Brain microvascular endothelial cell (primary cell): ENCODE results near the gene TJP3.

Experiments used
- DNase-seq: peaks from one replicate; pipeline ENCODE4 v3.0.0-alpha.2; 2020
- H3K27ac ChIP-seq: fragments of 250-450 bp; sonication (Bioruptor Pico); 2 replicates; pipeline ENCODE4 v1.5.1; 2020; ENCODE audit warnings: mild to moderate bottlenecking, moderate library complexity
- H3K27me3 ChIP-seq: fragments of 250-450 bp; sonication (Bioruptor Pico); replicated peaks from 2 replicates; pipeline ENCODE4 v1.5.1; 2020; ENCODE audit warnings: mild to moderate bottlenecking
- H3K36me3 ChIP-seq: fragments of 250-450 bp; sonication (Bioruptor Pico); replicated peaks from 2 replicates; pipeline ENCODE4 v1.5.1; 2020; ENCODE audit warnings: mild to moderate bottlenecking
- H3K4me3 ChIP-seq: 2 replicates; pipeline ENCODE4 v1.5.1; 2011; ENCODE audit warnings: low read depth, mild to moderate bottlenecking, control low read depth, low read length, moderate library complexity
- CTCF ChIP-seq: IDR thresholded peaks from 2 replicates; pipeline ENCODE4 v1.5.1; 2011; ENCODE audit warnings: low read depth, mild to moderate bottlenecking, moderate library complexity, low read length, control low read depth, inconsistent platforms; ENCODE audit errors: missing control alignments
- in situ Hi-C: cut with HindIII; loops from 2 replicates; pipeline ENCODE4 v1.10.0; 2017; ENCODE audit warnings: low sequenced_read_pairs, low pct_ligation_motif_present

The TJP3 gene

GRCh38 chr19:3769494-3769893, 61.3 kb downstream of the TJP3 start:
- Histone ChIP-seq H3K27me3 (no peaks in the 10 kb centered on the region), H3K27ac (no peak overlapping the region), H3K4me3 (no peak overlapping the region), H3K36me3 (peaks cover 18% of the 10 kb centered on the region)
- DNase-seq = no peak
- TF ChIP-seq CTCF = no peak
- in situ Hi-C loops = no loop called here

GRCh38 chr19:3770136-3770999, 62.2 kb downstream of the TJP3 start:
- Histone ChIP-seq H3K27me3 (no peaks in the 10 kb centered on the region), H3K4me3 (no peak overlapping the region), H3K27ac (no peak overlapping the region), H3K36me3 (peaks cover 18% of the 10 kb centered on the region)
- DNase-seq = no peak
- TF ChIP-seq CTCF = no peak
- in situ Hi-C loops = no loop called here

- no peak overlapping the region for H3K27ac ChIP-seq
- H3K36me3 ChIP-seq = peaks cover 15% of the 10 kb centered on the region
- no peak overlapping the region for H3K4me3 ChIP-seq
- H3K27me3 ChIP-seq = no peaks in the 10 kb centered on the region
- no peak for TF ChIP-seq CTCF
- in situ Hi-C loops = no loop called here
- DNase-seq = no peak
These were observed 63.1 kb downstream of the TJP3 start for GRCh38 chr19:3771000-3771905.

- no peak within 1 kb of the TSS for H3K4me3 ChIP-seq
- no peak within 1 kb of the TSS for H3K27ac ChIP-seq
- TF ChIP-seq CTCF = no peak
- DNase-seq = no peak
- H3K27me3 ChIP-seq = no peaks in the 10 kb centered on the region
- H3K36me3 ChIP-seq = peaks cover 10% of the 10 kb centered on the region
- in situ Hi-C loops = no loop called here
These were observed 63.8 kb downstream of the TJP3 start, which contains the start of gene RAX2 for GRCh38 chr19:3771906-3772455. TSS of gene RAX2 (minus strand) at chr19:3772228. CDS start at chr19:3771742, 486 bp downstream.

GRCh38 chr19:3773814-3774515, 65.8 kb downstream of the TJP3 start:
- no peak for DNase-seq
- Histone ChIP-seq H3K27ac (no peak overlapping the region), H3K36me3 (no peaks in the 10 kb centered on the region), H3K27me3 (no peaks in the 10 kb centered on the region), H3K4me3 (no peak overlapping the region)
- no peak for TF ChIP-seq CTCF
- in situ Hi-C loops = no loop called here
